Measurements from ENCODE around the gene KCNIP3.

- TF ChIP-seq, protein P1, sequence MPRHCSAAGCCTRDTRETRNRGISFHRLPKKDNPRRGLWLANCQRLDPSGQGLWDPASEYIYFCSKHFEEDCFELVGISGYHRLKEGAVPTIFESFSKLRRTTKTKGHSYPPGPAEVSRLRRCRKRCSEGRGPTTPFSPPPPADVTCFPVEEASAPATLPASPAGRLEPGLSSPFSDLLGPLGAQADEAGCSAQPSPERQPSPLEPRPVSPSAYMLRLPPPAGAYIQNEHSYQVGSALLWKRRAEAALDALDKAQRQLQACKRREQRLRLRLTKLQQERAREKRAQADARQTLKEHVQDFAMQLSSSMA (CRISPR knock-in tag; IDR thresholded peaks at IDR 0.05) = no peak
- TF ChIP-seq SMC3 (conservative IDR thresholded peaks at IDR 0.05; ENCODE audit: insufficient read depth, low read depth, low read length) = no peak
- no peak for TF ChIP-seq CEBPG (CRISPR knock-in tag; IDR thresholded peaks at IDR 0.05)
- no peak for TF ChIP-seq CEBPG (tag; conservative IDR thresholded peaks at IDR 0.05 in 1 of 2, IDR thresholded peaks at IDR 0.05 in 1 of 2)
- TF ChIP-seq, protein P2, sequence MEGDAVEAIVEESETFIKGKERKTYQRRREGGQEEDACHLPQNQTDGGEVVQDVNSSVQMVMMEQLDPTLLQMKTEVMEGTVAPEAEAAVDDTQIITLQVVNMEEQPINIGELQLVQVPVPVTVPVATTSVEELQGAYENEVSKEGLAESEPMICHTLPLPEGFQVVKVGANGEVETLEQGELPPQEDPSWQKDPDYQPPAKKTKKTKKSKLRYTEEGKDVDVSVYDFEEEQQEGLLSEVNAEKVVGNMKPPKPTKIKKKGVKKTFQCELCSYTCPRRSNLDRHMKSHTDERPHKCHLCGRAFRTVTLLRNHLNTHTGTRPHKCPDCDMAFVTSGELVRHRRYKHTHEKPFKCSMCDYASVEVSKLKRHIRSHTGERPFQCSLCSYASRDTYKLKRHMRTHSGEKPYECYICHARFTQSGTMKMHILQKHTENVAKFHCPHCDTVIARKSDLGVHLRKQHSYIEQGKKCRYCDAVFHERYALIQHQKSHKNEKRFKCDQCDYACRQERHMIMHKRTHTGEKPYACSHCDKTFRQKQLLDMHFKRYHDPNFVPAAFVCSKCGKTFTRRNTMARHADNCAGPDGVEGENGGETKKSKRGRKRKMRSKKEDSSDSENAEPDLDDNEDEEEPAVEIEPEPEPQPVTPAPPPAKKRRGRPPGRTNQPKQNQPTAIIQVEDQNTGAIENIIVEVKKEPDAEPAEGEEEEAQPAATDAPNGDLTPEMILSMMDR (IDR thresholded peaks at IDR 0.05 in 2 of 3, conservative IDR thresholded peaks at IDR 0.05 in 1 of 3; ENCODE audit: insufficient read depth in 2 of 3, low read depth in 1 of 3, low read length in 3 of 3) = no peak
Observed at GRCh38 chr2:95387358-95387757, 90.2 kb downstream of the KCNIP3 start.

Data from K562 (cell line).